HL-60 (cell line): ENCODE results near the gene MAGI3.

Experiments used
- DNase-seq, 2 experiments: peaks; one replicate each; pipeline ENCODE4 v3.0.0-alpha.2; 2010 to 2020; ENCODE audit warnings: low read depth in 1 of 2, low spot score in 1 of 2
- H3K27ac ChIP-seq: fragments of 250-450 bp; sonication (Bioruptor Pico); replicated peaks from 2 replicates; pipeline ENCODE4 v1.5.1; 2020; ENCODE audit warnings: mild to moderate bottlenecking, moderate library complexity
- H3K27me3 ChIP-seq: fragments of 250-450 bp; sonication (Bioruptor Pico); 2 replicates; pipeline ENCODE4 v1.5.1; 2021; ENCODE audit warnings: mild to moderate bottlenecking, moderate library complexity; ENCODE audit not compliant: insufficient read depth, poor library complexity, severe bottlenecking
- H3K4me3 ChIP-seq: replicated peaks from 2 replicates; pipeline ENCODE4 v1.5.1; 2011; ENCODE audit warnings: mild to moderate bottlenecking, control low read depth, low read length; ENCODE audit not compliant: insufficient read depth
- CTCF ChIP-seq: IDR thresholded peaks from one replicate; pipeline ENCODE4 v1.5.1; 2011; ENCODE audit warnings: low read length, control low read depth, inconsistent platforms; ENCODE audit not compliant: insufficient read depth
- GABPA ChIP-seq: IDR thresholded peaks from 2 replicates; pipeline ENCODE4 v1.6.1; 2012; ENCODE audit warnings: low read depth
- POLR2AphosphoS5 ChIP-seq: IDR thresholded peaks from 2 replicates; pipeline ENCODE4 v1.6.1; 2012; ENCODE audit warnings: low read depth
- REST ChIP-seq: IDR thresholded peaks from 2 replicates; pipeline ENCODE4 v1.6.1; 2012; ENCODE audit warnings: low read depth; ENCODE audit not compliant: insufficient replicate concordance
- SPI1 ChIP-seq: IDR thresholded peaks from 2 replicates; pipeline ENCODE4 v1.6.1; 2012; ENCODE audit warnings: low read depth, mild to moderate bottlenecking, borderline replicate concordance

The MAGI3 gene

GRCh38 chr1:113399062-113399583 is 8.8 kb downstream of the MAGI3 start:
- Histone ChIP-seq H3K27ac (no peak overlapping the region), H3K4me3 (no peak overlapping the region), H3K27me3 (peaks cover 16% of the 10 kb centered on the region)
- DNase-seq = no peak
- TF ChIP-seq GABPA (no peak), SPI1 (no peak), POLR2AphosphoS5 (no peak), CTCF (no peak), REST (no peak)

GRCh38 chr1:113401067-113401466 is 10.8 kb downstream of the MAGI3 start:
- DNase-seq = no peak
- H3K27ac ChIP-seq = no peak overlapping the region
- H3K4me3 ChIP-seq = no peak overlapping the region
- no peak for TF ChIP-seq SPI1
- no peak for TF ChIP-seq GABPA
- no peak for TF ChIP-seq REST
- no peak for TF ChIP-seq CTCF
- no peak for TF ChIP-seq POLR2AphosphoS5
- H3K27me3 ChIP-seq = peaks cover 12% of the 10 kb centered on the region

DNA sequence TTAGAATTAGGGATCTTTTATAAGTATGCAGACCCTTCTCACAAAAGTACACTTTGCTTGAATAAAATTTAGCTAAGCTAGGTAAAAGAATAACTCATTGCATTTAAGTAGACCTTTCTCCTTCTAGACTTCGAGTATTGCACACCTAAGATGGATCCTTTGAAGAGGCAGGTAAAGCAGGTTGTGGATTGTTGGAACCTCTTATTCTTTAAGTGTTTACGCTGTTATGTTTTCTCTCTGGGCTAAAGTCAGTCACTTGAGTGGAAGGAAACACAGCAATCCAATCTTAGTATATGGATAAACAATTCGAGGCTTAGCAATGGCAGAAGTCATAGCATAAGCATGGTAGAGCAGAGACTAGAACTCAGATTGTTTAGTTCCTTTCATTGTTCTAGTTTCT is 11.4 kb downstream of the MAGI3 start:
- DNase-seq = no peak
- H3K27me3 ChIP-seq = peaks cover 9% of the 10 kb centered on the region
- H3K27ac ChIP-seq = no peak overlapping the region
- TF ChIP-seq SPI1 (no peak), CTCF (no peak), REST (no peak), POLR2AphosphoS5 (no peak), GABPA (no peak)
- H3K4me3 ChIP-seq = no peak overlapping the region
